Common myeloid progenitor, CD34-positive (primary cell): Measurements from ENCODE around the gene CHRNA7.

Experiments
- CTCF ChIA-PET: fragments of 350-600 bp; sonication (Branson Sonifier 250); formaldehyde crosslinking; loops from one replicate; lab custom pipeline; 2021; ENCODE audit warnings: antibody characterized with exemption; lab: Charles Lee
- POLR2A ChIA-PET: fragments of 350-600 bp; sonication (Branson Sonifier 250); formaldehyde crosslinking; loops from one replicate; lab custom pipeline; 2021; ENCODE audit warnings: antibody characterized with exemption; lab: Charles Lee
- DNase-seq, 3 donors: peaks; one replicate each; pipeline versions ENCODE4 v3.0.0 to v3.0.0-alpha.2; 2013
- H3K27ac ChIP-seq, 2 experiments: 1 replicate in 1 of 2; 2 replicates in 1 of 2; pipeline ENCODE4 v1.7.0; 2013; ENCODE audit warnings: inconsistent platforms in 2 of 2, low read length in 2 of 2, mild to moderate bottlenecking in 2 of 2, low read depth in 1 of 2, moderate library complexity in 1 of 2; ENCODE audit not compliant: severe bottlenecking in 2 of 2, insufficient read depth in 1 of 2, poor library complexity in 1 of 2
- H3K27me3 ChIP-seq, 5 experiments: replicated peaks in 2 of 5; 1 replicate in 3 of 5; 2 replicates in 2 of 5; pipeline versions ENCODE4 v1.6.1 to v1.7.0; 2013; ENCODE audit warnings: low read length in 4 of 5, mild to moderate bottlenecking in 2 of 5, moderate library complexity in 2 of 5, inconsistent platforms in 1 of 5; ENCODE audit not compliant: insufficient read depth in 5 of 5, control insufficient read depth in 4 of 5
- H3K36me3 ChIP-seq, 4 experiments: 1 replicate in 2 of 4; 2 replicates in 2 of 4; pipeline versions ENCODE4 v1.6.1 to v1.7.0; 2013; ENCODE audit warnings: low read length in 3 of 4, control low read depth in 1 of 4, mild to moderate bottlenecking in 1 of 4; ENCODE audit not compliant: control insufficient read depth in 4 of 4, insufficient read depth in 4 of 4
- H3K4me1 ChIP-seq, 4 experiments: 1 replicate in 3 of 4; 2 replicates in 1 of 4; pipeline versions ENCODE4 v1.6.1 to v1.7.1; 2013; ENCODE audit warnings: low read length in 3 of 4, mild to moderate bottlenecking in 3 of 4, control low read depth in 1 of 4, inconsistent platforms in 1 of 4, moderate library complexity in 1 of 4; ENCODE audit not compliant: control insufficient read depth in 4 of 4, insufficient read depth in 4 of 4; ENCODE audit errors: control extremely low read depth in 1 of 4
- H3K4me3 ChIP-seq, 7 experiments: 1 replicate in 4 of 7; 2 replicates in 3 of 7; pipeline versions ENCODE4 v1.5.1 to v1.7.0; 2013; ENCODE audit warnings: mild to moderate bottlenecking in 7 of 7, low read length in 6 of 7, moderate library complexity in 6 of 7, inconsistent platforms in 2 of 7, low read depth in 2 of 7, control low read depth in 1 of 7; ENCODE audit not compliant: insufficient read depth in 4 of 7, control insufficient read depth in 1 of 7; ENCODE audit errors: extremely low read depth in 1 of 7
- H3K9me3 ChIP-seq, 5 experiments: 1 replicate in 4 of 5; 2 replicates in 1 of 5; pipeline versions ENCODE4 v1.6.1 to v1.7.1; 2013; ENCODE audit warnings: low read length in 4 of 5, mild to moderate bottlenecking in 2 of 5, inconsistent platforms in 1 of 5, low read depth in 1 of 5, moderate library complexity in 1 of 5; ENCODE audit not compliant: control insufficient read depth in 4 of 5, insufficient read depth in 2 of 5; ENCODE audit errors: control extremely low read depth in 1 of 5
- WGBS: methylation state at CpG from one replicate; pipeline ENCODE4 v1.1.5; 2013; ENCODE audit not compliant: insufficient coverage; 5-methylcytosine and 5-hydroxymethylcytosine counted together

The CHRNA7 gene

DNA sequence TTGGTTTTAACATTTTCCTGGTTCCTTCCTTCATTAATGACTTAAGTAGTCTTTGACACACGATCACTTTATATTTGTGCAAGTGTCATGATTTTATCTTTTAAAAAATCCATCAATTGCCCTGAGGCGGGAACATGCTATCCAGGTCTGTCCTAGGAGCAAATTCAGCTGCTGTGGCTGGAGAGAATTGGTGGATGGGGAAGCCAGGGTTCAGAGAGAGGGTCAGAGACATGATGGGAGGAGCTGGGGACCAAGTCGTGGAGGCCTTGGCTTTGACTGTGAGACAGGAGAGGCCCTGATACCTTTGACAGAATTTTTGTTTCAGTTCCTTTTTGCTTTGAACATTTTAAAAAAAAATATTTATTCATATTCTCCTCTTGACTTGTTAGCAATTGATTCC, 89.0 kb downstream of the CHRNA7 start:
- no peak for DNase-seq
- 80% methylated on average over 1 of the region's 3 CpGs for WGBS
- H3K9me3 ChIP-seq = no peaks in the 10 kb centered on the region

GRCh38 chr15:32119694-32120330, 89.5 kb downstream of the CHRNA7 start:
- Histone ChIP-seq H3K27me3 (peaks cover 0 to 4% (median 0%) of the 10 kb centered on the region in 5 experiments), H3K36me3 (no peaks in the 10 kb centered on the region), H3K27ac (no peak overlapping the region), H3K9me3 (no peaks in the 10 kb centered on the region), H3K4me3 (no peak overlapping the region), H3K4me1 (no peaks in the 10 kb centered on the region)
- ChIA-PET CTCF (no interaction called here), POLR2A (no interaction called here)
- no peak for DNase-seq
- WGBS = 86% methylated on average over 11 of the region's 12 CpGs

More for the DNA sequence above, 89.0 kb downstream of the CHRNA7 start:
- no peaks in the 10 kb centered on the region for H3K36me3 ChIP-seq
- no peak overlapping the region for H3K27ac ChIP-seq
- POLR2A ChIA-PET = no interaction called here
- no peaks in the 10 kb centered on the region for H3K4me1 ChIP-seq
- no peak overlapping the region for H3K4me3 ChIP-seq
- peaks cover 0 to 2% (median 0%) of the 10 kb centered on the region in 5 experiments for H3K27me3 ChIP-seq
- CTCF ChIA-PET = no interaction called here

DNA sequence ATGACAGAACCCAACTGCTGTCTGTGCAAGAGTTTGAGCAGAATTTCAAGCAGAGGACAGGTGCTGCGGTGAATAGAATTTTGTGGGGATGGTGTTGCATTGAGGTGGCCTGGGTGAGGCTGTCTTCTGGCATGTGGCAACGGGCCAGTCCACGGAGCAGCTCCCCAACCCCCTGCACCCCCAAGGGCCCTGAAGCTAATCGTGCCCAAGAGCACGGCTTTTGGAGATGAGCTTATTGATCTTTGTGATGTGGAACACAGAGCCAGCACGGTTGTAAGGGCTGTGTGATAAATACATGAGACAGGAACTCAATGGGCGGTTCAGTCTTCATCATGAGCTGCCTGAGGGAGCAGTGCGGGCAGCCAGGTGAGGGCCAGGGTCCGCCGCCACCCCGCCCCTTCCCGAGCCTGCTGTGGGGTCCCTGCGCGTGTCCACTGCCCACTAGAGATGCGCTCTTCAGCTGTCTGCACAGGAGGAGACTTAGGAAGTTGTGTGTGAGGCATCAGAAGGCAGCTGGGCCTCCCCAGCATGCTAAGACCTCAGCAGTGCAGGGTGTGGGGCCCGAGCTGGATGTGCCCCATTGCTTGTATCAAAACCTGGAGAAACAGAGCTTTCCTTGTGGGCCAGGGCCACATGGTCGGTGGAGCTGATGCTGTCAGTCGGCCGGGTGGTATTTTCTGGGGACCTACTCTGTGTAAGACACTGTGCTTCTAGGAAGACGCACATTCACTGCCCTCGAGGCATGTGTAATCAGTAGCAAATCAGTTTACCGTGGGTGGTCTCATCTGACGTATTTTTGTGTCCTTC, 90.5 kb downstream of the CHRNA7 start:
- ChIA-PET POLR2A (interaction anchor here (0.6 kb wide), 1 partner anchor 525 kb away, joined by 3 read pairs; no protein-coding TSS in a partner anchor), CTCF (no interaction called here)
- Histone ChIP-seq H3K4me1 (no peaks in the 10 kb centered on the region), H3K27me3 (peaks cover 0 to 8% (median 0%) of the 10 kb centered on the region in 5 experiments), H3K36me3 (no peaks in the 10 kb centered on the region), H3K9me3 (no peaks in the 10 kb centered on the region), H3K4me3 (no peak overlapping the region), H3K27ac (no peak overlapping the region)
- 98% methylated on average over 12 of the region's 23 CpGs for WGBS
- no peak for DNase-seq

GRCh38 chr15:32121384-32121695, 91.0 kb downstream of the CHRNA7 start:
- ChIA-PET CTCF (no interaction called here), POLR2A (no interaction called here)
- Histone ChIP-seq H3K27me3 (peaks cover 0 to 8% (median 0%) of the 10 kb centered on the region in 5 experiments), H3K9me3 (no peaks in the 10 kb centered on the region), H3K4me3 (no peak overlapping the region), H3K27ac (no peak overlapping the region), H3K4me1 (no peaks in the 10 kb centered on the region), H3K36me3 (no peaks in the 10 kb centered on the region)
- 97% methylated on average over 5 of the region's 6 CpGs for WGBS
- DNase-seq = no peak

GRCh38 chr15:32122013-32122412, 91.7 kb downstream of the CHRNA7 start:
- CTCF ChIA-PET = no interaction called here

GRCh38 chr15:32123473-32123872, 93.2 kb downstream of the CHRNA7 start:
- no peak overlapping the region for H3K27ac ChIP-seq
- H3K27me3 ChIP-seq = peaks cover 0 to 10% (median 0%) of the 10 kb centered on the region in 5 experiments
- no peak for DNase-seq
- H3K4me1 ChIP-seq = no peaks in the 10 kb centered on the region
- POLR2A ChIA-PET = no interaction called here
- no peaks in the 10 kb centered on the region for H3K36me3 ChIP-seq
- H3K4me3 ChIP-seq = no peak overlapping the region
- CTCF ChIA-PET = no interaction called here
- WGBS = 100% methylated on average over 2 of the region's 3 CpGs
- no peaks in the 10 kb centered on the region for H3K9me3 ChIP-seq

More at GRCh38 chr15:32122013-32122412, 91.7 kb downstream of the CHRNA7 start:
- 92% methylated on average over 3 of the region's 4 CpGs for WGBS
- peaks cover 0 to 8% (median 0%) of the 10 kb centered on the region in 5 experiments for H3K27me3 ChIP-seq
- H3K4me1 ChIP-seq = no peaks in the 10 kb centered on the region
- POLR2A ChIA-PET = no interaction called here
- no peak overlapping the region for H3K4me3 ChIP-seq
- no peaks in the 10 kb centered on the region for H3K36me3 ChIP-seq
- H3K9me3 ChIP-seq = no peaks in the 10 kb centered on the region
- no peak overlapping the region for H3K27ac ChIP-seq
- no peak for DNase-seq

GRCh38 chr15:32124726-32125125, 94.4 kb downstream of the CHRNA7 start:
- Histone ChIP-seq H3K27ac (no peak overlapping the region), H3K9me3 (no peaks in the 10 kb centered on the region), H3K4me3 (no peak overlapping the region), H3K27me3 (peaks cover 0 to 10% (median 0%) of the 10 kb centered on the region in 5 experiments), H3K4me1 (no peaks in the 10 kb centered on the region), H3K36me3 (no peaks in the 10 kb centered on the region)
- 83% methylated on average over 1 of the region's 4 CpGs for WGBS
- DNase-seq = no peak
- CTCF ChIA-PET = no interaction called here
- POLR2A ChIA-PET = no interaction called here
